Adrenal gland (tissue), 5 donors: ENCODE data around the gene RGS19.

ENCODE experiments used
- POLR2A ChIP-seq, 2 donors: fragments of 450-650 bp; IDR thresholded peaks; one replicate each; pipeline ENCODE4 v1.6.1; 2017; ENCODE audit warnings: antibody characterized with exemption in 2 of 2, mild to moderate bottlenecking in 2 of 2, moderate library complexity in 1 of 2
- TF ChIP-seq, protein P1 (sequence below), 6 experiments: fragments of 450-650 bp in 4 of 6; fragments of 200-600 bp in 2 of 6; sonication (generic) in 1 of 6; IDR thresholded peaks; 1 replicate in 5 of 6; 2 replicates in 1 of 6; pipeline versions ENCODE4 v1.5.1 to v1.8.0; 2016 to 2021; ENCODE audit warnings: antibody characterized with exemption in 6 of 6, mild to moderate bottlenecking in 2 of 6, moderate library complexity in 1 of 6
- donor health status: DM: no; HTN: no; CAD: no.

DNA sequence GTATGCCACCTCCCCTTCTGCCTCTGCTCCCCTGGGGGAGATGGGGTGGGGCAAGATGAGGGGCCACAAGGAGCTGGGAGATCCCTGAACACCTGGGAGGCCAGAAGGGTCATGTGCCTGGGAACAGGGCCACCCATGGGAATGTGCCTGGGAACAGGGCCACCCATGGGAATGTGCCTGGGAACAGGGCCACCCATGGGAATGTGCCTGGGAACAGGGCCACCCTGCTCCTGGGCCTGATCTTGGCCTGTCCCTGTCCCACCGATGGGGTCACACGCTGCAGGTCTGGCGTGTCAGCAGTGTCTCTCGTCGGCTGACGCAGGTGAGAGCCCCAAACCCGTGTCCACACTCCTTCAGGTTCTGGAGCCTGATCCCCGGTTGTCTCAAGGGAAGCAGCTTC is 4.4 kb downstream of the RGS19 start:
- TF ChIP-seq, protein P1, sequence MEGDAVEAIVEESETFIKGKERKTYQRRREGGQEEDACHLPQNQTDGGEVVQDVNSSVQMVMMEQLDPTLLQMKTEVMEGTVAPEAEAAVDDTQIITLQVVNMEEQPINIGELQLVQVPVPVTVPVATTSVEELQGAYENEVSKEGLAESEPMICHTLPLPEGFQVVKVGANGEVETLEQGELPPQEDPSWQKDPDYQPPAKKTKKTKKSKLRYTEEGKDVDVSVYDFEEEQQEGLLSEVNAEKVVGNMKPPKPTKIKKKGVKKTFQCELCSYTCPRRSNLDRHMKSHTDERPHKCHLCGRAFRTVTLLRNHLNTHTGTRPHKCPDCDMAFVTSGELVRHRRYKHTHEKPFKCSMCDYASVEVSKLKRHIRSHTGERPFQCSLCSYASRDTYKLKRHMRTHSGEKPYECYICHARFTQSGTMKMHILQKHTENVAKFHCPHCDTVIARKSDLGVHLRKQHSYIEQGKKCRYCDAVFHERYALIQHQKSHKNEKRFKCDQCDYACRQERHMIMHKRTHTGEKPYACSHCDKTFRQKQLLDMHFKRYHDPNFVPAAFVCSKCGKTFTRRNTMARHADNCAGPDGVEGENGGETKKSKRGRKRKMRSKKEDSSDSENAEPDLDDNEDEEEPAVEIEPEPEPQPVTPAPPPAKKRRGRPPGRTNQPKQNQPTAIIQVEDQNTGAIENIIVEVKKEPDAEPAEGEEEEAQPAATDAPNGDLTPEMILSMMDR (IDR thresholded peaks at IDR 0.05), result no peak
- no peak for TF ChIP-seq POLR2A (IDR thresholded peaks at IDR 0.05)
